T-helper 9 cell (primary cell): Measurements from ENCODE around the gene VTI1A.
"Not testable (repeated sequence)": the region's sequence is repeated elsewhere in the genome, so short reads cannot be mapped to it uniquely, and the experiment has no call there.

Experiments
- DNase-seq: peaks from one replicate; pipeline ENCODE4 v3.0.0-alpha.2; 2020

VTI1A gene

DNA sequence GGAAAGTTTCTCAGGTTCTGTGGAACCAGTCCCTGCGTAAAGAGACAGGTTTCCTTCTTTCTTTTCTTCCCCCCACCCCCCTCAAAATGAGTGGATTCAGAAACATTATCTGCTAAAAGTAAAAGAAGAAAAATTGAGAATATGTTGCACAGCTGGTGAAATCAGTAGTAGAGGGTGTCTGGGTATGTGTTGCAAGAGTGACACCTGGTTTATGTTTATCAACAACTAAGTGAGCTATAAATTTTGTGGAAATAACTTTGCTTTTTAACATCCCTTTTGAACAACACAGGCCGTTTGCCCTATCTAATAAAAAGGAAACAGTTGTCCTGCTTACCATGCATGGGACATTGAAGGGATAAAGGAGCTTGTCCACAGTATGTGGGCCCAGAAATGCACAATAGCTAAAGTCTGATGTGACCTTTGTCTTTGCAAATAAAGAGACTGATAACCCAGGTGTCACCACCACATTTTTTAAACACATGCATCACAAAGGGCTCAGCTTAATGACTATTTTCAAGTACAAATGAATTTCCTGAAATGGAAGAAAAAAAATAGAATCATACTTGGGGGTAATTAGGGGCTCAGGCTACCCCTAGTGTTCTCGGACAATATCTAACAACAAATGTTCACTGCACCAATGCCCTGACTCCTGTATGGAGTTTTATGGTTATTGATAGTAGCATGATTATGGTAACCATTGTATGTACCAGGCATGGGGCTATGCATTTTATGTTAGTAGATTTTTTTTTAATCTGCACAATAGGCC, 281.3 kb downstream of the VTI1A start:
- DNase-seq = no peak

DNA sequence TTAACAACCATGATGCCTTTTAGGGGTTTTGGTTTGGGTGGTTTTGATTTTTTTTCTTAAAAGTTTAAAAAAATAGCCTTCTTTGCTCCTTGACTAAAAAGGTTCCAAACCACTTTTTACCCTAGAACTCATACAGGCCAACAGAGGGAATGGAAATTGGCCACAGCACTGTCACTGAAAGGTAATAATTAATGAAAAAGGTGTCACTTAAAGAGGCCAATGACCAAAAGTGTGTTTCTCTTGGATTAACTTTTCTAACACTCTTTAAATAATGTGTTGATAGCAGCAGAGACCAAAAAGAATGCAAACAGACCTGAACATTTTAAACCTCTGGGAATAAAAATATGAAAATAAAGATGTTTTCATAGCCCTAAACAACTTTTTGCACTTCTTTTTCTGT, 282.0 kb downstream of the VTI1A start:
- DNase-seq = no peak

DNA sequence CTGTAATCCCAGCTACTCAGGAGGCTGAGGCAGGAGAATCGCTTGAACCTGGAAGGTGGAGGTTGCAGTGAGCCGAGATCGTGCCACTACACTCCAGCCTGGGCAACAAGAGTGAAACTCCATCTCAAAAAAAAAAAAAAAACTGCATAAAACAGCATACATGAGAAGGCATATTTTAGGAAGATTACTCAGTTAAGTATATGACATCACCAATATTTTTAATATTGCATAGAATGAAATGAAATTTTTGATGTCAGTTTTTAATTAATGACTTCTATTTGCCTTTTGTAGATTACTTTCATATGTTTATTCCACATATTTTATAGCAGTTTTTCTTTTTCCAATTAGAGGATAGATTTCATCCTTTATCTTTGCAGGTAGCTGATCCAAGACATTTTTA, 284.4 kb downstream of the VTI1A start:
- not testable (repeated sequence) for DNase-seq

DNA sequence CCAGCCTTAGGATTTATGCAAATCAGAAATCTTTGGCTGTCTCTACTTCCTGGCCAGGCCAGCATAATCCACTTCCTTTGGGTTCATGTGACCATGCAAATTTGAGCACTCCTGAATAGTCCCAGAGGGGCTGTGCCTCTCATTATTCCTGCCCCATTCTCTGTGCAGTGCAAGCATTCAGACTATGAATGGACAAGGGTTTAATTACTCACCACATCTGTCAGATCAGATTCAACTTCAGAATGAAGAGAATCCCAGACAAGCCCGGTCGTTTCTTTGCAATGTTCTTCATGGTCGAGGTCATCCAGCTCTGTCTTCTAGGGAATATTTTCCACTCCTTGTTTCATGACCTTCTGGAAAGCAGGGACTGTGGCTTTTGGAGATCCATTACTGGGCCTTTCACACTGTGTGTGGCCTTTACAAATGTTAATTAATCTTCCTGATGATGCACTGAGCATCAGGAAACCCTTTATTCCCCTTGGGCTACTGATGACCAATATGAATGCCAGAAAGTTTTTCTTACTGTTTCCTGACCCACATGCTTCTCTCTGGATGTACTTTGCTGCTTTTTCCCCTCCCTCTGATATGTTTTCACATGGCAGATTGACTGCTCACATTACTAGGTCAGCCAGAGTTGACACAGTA, 285.4 kb downstream of the VTI1A start:
- no peak for DNase-seq

- DNase-seq = no peak
Observed at GRCh38 chr10:112735041-112735695, 288.2 kb downstream of the VTI1A start.

DNA sequence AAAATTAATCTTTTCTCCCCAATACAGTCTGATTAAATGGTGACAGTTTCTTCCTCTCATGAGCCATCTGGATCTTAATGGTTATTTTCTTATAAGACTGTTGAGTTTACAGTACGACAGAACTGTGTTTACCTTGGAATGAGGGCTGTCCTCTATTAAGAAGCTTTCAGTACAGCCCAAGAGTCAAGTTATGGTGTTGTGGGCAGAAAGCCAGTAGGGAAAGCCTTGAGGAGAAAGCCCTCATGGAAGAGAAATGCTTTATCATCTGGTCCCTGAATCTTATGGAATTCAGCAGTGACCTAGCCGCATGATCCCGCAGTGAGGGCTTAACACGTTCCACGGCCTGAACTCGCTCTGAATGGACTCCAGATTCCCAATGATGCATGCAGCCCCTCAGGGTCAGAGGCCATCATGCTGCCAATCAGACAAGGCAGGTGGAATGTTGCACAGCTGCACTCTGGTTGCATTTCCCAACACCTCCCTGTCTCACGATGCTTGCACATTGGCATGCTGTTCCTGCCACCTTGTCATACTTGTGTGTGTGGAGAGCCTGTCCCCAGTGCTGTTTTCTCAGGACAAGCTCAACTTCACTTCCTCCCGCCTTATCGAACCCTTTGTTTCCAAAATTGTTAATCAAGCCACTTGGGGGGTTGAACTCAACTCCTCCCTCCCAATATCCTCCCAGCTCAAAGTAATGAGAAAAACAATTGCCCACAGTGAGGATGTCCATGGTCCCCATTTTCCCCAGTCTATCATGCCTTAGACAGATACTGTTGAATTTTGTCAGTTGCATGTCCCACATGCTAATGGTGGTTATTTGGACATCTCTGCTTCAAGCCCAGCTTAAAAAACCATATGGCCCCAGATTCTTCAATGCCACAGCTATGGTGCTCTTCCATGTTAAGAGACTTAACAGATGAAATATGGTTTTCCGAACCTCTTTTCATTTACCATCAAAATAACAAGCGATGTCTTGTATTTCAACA, 291.9 kb downstream of the VTI1A start:
- no peak for DNase-seq

GRCh38 chr10:112739592-112740353, 292.8 kb downstream of the VTI1A start:
- no peak for DNase-seq

DNA sequence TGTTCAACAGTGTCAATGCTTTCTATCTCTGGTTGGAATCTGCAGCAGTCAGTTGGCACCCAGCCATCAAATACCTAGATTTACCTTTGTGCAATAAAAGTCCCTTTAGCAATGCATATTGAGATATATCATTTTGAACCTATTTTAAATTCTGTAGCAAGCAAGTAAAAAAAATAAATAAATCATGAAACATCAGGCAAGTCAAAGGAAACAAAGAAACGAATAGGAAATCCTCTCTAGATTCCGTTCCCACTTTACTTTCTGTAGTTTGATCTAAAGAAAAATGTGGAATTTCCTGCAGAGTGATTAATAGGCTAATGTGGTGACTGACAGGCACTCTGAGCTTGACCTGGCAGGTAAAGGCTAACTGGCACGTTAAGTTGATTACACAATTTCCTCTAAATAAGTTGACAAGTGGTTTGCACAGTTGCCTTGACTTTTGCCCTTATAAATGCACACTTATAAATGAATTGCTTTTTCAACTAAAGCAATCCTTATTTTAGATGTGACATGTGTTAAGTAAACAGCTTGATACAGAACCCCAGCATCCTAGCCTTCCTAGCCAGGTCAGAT, 294.9 kb downstream of the VTI1A start:
- DNase-seq = no peak

DNA sequence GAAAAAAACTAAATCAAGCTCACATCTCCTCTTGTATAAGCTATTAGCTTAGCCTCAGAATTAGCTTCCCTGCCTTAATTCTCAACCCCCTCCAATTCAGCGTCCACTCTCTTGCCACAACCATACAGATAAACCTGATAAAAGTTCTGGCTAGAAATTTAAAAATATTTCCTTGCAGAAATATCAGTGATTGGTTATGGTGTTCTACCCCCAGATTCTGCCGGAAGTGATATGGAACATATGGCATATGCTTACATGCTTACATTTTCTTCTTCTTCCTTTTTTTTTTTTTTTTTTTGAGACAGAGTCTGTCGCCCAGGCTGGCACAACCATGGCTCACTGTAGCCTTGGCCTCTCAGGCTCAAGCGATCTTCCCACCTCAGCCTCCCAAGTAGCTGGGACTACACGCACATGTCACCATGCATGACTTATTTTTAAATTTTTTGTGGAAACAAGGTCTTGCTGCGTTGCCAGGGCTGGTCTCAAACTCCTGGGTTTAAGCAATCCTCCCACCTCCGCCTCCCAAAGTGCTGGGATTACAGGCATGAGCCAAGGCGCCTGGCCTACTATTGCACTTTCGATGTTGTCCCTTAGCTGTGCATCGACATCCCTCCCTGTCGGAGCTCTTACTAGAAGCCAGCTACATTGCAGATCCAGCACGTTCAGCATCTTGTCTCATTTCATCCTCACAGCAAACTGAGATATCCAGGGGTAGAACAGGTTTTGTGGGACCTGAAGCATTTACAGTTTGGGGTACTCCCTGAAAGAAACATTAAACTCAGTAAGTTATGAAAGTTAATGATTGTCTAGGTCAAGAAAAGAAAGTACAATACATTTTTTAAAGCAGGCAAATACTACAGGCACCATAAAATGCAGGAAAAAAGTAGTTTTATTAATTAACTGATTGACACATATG, 297.4 kb downstream of the VTI1A start:
- no peak for DNase-seq

DNA sequence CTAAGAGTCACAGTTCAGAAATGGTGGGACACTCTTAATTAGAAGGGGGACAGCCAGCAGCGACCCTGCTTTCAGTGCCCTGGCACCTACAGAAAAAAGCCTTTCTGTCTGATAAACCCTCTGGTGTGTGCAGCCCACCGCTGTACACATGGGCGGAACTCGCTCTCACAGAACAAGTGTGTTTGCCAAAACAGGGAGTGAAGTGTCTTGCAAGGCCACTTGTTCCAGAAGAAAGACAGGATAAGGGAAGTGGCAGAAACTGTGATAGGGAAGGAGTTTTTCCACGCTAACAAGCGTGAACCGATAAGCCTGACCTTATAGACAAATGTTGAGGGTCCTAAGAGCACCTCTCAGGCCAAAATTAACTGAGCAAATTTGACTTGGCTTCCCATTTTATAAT, 299.3 kb downstream of the VTI1A start:
- no peak for DNase-seq

DNA sequence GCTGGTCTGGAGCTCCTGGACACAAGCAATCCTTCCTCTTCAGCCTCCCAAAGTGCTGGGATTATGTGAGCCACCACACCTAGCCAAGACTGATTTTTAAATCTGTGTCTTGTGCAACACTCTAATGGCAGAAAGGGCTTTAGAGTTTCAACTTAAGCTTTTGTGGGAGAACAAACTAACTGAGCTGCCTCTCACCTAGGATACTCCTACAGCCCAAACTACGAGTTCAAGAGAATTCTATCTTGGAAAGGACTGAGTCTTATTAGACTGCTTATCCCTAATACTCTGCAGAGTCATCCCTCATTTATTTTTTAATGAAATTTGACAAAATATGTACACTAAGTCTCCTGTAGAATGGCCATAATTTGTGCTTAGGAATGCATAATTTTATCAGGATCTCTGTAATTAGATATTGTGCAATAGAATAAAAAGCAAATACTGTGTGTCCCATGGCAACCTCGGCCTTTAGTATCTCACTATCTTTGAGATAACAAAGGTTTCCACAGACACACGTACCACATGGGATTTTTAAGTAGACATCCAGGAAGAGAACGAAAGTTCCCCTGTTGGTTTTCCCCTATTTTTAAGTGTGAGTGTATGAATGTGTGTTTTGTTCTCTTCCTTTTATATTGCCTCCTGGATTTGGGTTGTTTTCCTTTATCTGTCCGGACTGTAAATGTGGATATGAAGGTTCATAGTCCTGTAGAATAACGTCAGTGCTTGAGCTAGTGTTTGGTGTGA, 303.6 kb downstream of the VTI1A start:
- DNase-seq = no peak

DNA sequence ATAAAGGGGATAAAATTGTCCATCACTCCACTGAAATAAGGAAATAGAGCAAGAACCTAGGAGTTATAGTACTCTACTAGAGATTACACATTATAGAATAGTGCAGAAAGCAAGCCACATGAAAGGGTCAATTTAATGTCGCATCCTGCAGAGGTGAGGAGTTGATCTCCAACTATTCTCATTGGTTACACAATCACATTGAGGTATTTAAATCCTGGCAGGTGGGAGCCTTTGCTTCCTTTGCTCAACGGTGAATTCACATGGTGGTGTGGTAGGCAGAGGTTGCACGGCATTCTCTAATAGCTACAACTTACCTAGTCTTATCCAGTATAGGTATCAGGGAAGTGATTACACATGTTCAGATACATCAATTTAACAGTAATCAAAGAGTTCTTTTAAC, 304.6 kb downstream of the VTI1A start:
- DNase-seq = no peak

DNA sequence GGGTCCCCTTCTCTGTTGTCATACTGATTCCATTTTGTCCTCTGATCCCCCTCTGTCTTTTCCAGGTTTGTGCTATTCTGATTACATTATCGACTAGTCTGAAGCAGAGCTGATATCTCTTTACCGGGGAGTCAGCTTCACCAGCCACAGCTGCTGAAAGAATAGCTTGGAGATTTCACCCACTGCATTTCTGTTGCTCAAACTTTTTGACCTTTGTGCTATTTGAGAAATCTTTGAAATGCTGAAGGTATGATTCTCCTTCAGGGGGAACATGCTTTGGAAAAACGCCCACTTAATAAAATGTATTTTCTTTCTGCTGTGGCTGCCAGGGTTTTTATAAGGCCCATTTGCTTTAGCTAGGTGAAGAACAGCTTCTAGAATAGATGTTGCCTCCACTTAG, 305.3 kb downstream of the VTI1A start:
- DNase-seq = no peak

DNA sequence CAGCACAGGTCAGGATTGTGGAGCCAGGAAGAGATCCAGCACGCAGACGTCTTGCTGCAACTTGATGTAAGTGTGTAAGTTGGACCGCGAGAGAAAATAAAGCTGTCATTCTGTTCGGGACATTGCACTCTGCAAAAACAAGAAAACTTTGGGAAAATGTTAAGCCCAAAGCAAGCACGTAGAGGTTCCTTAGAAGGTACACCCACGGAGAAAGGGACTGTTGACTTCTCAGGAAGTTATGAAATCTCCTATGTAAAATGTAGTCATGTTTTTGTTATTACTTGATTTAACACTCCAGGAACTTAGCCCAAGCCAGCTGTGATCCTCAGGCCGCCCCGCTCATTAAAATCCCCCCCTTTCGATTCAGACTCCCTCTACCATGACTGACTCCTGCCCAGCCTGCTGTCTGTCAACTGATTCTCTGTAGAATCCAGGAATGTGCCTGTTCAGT, 307.0 kb downstream of the VTI1A start:
- no peak for DNase-seq

- DNase-seq = no peak
Observed at GRCh38 chr10:112755446-112756234, 308.6 kb downstream of the VTI1A start.

DNA sequence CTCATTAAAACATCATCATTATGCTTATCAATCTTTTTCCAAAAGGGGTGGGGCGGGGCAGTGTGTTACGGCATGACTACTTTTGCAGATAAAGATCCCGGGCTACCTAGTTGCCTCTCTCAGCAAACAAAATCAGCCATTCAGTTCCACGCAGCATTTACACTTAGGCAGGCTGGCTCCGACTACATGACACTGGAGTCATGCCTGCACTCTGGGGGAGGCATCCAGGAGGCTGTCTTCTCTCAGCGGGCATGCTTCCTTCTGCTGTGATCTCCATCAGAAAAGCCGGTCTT, 309.2 kb downstream of the VTI1A start:
- no peak for DNase-seq

DNA sequence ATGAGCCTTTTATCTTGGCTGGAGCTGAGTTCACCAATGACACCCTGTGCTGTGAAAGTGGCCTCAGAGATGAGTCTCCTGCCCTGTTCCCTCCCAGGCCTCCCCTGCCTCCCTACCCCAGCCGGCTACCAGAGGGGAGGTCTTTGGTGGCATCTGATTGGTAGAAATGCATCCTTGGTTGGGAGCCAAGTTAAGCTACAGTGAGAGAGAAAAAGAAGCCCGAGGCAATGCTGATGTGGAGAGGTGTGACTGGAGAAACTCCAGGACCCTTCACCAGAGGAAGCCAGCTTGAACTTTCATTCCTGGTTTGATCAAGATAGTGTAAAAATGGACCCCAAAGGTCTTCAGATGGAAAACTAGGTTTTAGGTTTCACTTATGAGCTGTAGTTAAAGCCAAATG, 311.9 kb downstream of the VTI1A start:
- DNase-seq = no peak

- DNase-seq = no peak
Observed at GRCh38 chr10:112759496-112759895, 312.5 kb downstream of the VTI1A start.

GRCh38 chr10:112761256-112761655, 314.2 kb downstream of the VTI1A start:
- DNase-seq = no peak
